ENCODE measurements around the gene CORO2A. TPM values are rescaled to one million over a fixed set of nuclear protein-coding genes. Genes with fewer than 3 reads are reported as not detected.

CORO2A gene
- total and polyA plus RNA-seq, 2 donors = 5.1 to 7.5 TPM

- Histone ChIP-seq H3K27ac (ENCODE audit: low read depth in 1 of 2, low read length in 1 of 2) (no peak overlapping the region), H3K4me1 (ENCODE audit: control insufficient read depth in 2 of 2, insufficient read depth in 2 of 2, low read length in 2 of 2) (peaks cover 13 to 45% of the 10 kb centered on the region in 2 donors), H3K27me3 (ENCODE audit: control insufficient read depth in 2 of 2, insufficient read depth in 1 of 2, low read length in 1 of 2) (peaks cover 0 to 10% of the 10 kb centered on the region in 2 donors), H3K9me3 (ENCODE audit: control insufficient read depth in 2 of 2, insufficient read depth in 1 of 2, low read length in 1 of 2) (no peaks in the 10 kb centered on the region), H3K4me3 (ENCODE audit: low read length in 2 of 2) (no peak overlapping the region), H3K36me3 (ENCODE audit: control insufficient read depth in 2 of 2, insufficient read depth in 2 of 2, low read length in 1 of 2) (peaks cover 0 to 6% of the 10 kb centered on the region in 2 donors)
- WGBS = 80% methylated on average over 6 of the region's 6 CpGs
- no peak for DNase-seq (ENCODE audit: low read depth in 6 of 9, low spot score in 9 of 9)
Observed at GRCh38 chr9:98189412-98189811, 3.0 kb downstream of the CORO2A start.

GRCh38 chr9:98187926-98188325 lies 4.5 kb downstream of the CORO2A start:
- Histone ChIP-seq H3K27ac (ENCODE audit: low read depth in 1 of 2, low read length in 1 of 2) (no peak overlapping the region), H3K36me3 (ENCODE audit: control insufficient read depth in 2 of 2, insufficient read depth in 2 of 2, low read length in 1 of 2) (peaks cover 0 to 7% of the 10 kb centered on the region in 2 donors), H3K9me3 (ENCODE audit: control insufficient read depth in 2 of 2, insufficient read depth in 1 of 2, low read length in 1 of 2) (no peaks in the 10 kb centered on the region), H3K4me1 (ENCODE audit: control insufficient read depth in 2 of 2, insufficient read depth in 2 of 2, low read length in 2 of 2) (peaks cover 13 to 42% of the 10 kb centered on the region in 2 donors), H3K4me3 (ENCODE audit: low read length in 2 of 2) (no peak overlapping the region), H3K27me3 (ENCODE audit: control insufficient read depth in 2 of 2, insufficient read depth in 1 of 2, low read length in 1 of 2) (peaks cover 0 to 8% of the 10 kb centered on the region in 2 donors)
- WGBS = 96% methylated on average over 5 of the region's 5 CpGs
- no peak for DNase-seq (ENCODE audit: low read depth in 6 of 9, low spot score in 9 of 9)

DNA sequence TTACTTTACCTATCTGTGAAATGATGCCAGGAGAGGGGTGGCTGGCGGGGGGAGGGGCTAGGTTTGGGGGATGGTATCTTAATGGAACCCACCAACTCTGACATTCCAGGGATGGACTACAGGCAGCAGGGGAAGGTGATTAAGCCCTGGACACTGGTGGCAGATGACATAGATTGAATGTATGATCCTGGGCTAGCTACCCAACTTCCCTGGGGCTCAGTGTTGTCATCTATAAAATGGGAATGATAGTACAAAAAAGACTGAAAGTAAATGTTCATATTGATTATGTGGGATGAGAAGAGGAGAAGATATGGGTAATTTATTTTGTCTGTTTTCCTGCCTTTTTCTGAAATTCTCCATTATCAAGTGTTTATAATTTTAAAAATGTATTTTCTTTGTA lies 6.2 kb downstream of the CORO2A start:
- 54% methylated on average over 1 of the region's 1 CpG for WGBS
- H3K27me3 ChIP-seq (ENCODE audit: control insufficient read depth in 2 of 2, insufficient read depth in 1 of 2, low read length in 1 of 2) = no peaks in the 10 kb centered on the region
- no peak overlapping the region for H3K27ac ChIP-seq (ENCODE audit: low read depth in 1 of 2, low read length in 1 of 2)
- no peak for DNase-seq (ENCODE audit: low read depth in 6 of 9, low spot score in 9 of 9)
- H3K4me1 ChIP-seq (ENCODE audit: control insufficient read depth in 2 of 2, insufficient read depth in 2 of 2, low read length in 2 of 2) = peaks cover 8 to 34% of the 10 kb centered on the region in 2 donors
- no peaks in the 10 kb centered on the region for H3K9me3 ChIP-seq (ENCODE audit: control insufficient read depth in 2 of 2, insufficient read depth in 1 of 2, low read length in 1 of 2)
- no peak overlapping the region for H3K4me3 ChIP-seq (ENCODE audit: low read length in 2 of 2)
- peaks cover 0 to 3% of the 10 kb centered on the region in 2 donors for H3K36me3 ChIP-seq (ENCODE audit: control insufficient read depth in 2 of 2, insufficient read depth in 2 of 2, low read length in 1 of 2)

DNA sequence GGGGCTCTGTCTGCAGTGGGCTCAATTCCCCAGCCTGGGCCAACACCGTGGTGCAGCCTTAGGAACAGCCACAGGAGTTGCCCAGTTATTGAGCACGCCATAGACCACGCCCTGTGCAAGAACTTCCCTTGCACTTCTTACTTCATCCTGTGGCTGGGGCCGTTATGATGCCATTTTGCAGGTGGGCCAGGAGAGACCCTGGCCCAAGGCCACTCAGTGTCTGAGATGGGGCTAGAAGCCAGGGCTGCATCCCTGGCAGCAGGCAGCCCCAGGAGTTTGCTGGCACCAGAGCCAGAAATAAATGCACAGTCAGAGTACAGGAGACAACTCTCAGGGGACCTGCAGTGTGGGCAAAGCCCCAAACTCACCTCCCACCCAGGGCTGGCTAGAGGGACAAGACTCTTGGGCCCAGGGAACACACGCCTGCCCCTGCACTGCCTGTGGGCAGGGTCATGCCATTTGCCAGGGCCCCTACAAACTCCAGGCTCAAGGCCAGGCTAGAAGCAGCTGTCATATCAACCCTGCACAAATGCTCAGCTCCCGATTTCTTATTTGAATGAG lies 6.7 kb downstream of the CORO2A start:
- no peak for DNase-seq (ENCODE audit: low read depth in 6 of 9, low spot score in 9 of 9)
- no peak overlapping the region for H3K27ac ChIP-seq (ENCODE audit: low read depth in 1 of 2, low read length in 1 of 2)
- H3K4me3 ChIP-seq (ENCODE audit: low read length in 2 of 2) = no peak overlapping the region

DNA sequence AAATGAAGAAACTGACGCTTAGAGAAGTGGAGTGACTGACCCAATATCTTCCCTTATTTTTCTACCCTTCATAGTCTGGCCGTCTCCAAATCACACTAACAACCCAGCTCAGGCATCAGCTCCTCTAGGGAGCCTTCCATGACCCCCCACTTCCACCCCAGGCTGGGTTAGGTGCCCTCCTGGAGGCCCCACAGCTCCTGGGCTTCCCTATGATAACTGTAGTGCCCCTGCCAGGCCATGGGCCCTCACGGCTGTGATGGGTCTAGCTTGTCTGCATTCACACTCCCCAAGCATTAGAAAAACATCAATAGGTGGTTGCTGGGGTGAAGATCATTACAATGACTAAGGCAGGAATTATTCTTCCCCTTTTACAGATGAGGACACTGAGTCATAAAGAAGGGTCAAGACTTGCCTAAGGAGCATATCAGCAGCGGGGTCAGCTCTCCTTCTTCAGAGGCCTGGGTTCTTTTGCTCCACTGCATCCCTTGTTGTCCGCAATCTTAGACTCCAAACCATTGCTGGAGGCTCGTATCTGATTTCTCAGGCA lies 7.3 kb downstream of the CORO2A start:
- Histone ChIP-seq H3K4me3 (ENCODE audit: low read length in 2 of 2) (no peak overlapping the region), H3K27ac (ENCODE audit: low read depth in 1 of 2, low read length in 1 of 2) (no peak overlapping the region), H3K9me3 (ENCODE audit: control insufficient read depth in 2 of 2, insufficient read depth in 1 of 2, low read length in 1 of 2) (no peaks in the 10 kb centered on the region), H3K27me3 (ENCODE audit: control insufficient read depth in 2 of 2, insufficient read depth in 1 of 2, low read length in 1 of 2) (no peaks in the 10 kb centered on the region), H3K4me1 (ENCODE audit: control insufficient read depth in 2 of 2, insufficient read depth in 2 of 2, low read length in 2 of 2) (peaks cover 8 to 28% of the 10 kb centered on the region in 2 donors), H3K36me3 (ENCODE audit: control insufficient read depth in 2 of 2, insufficient read depth in 2 of 2, low read length in 1 of 2) (peaks cover 0 to 3% of the 10 kb centered on the region in 2 donors)
- DNase-seq (ENCODE audit: low read depth in 6 of 9, low spot score in 9 of 9) = no peak
- WGBS = 97% methylated on average over 6 of the region's 6 CpGs

More for the DNA sequence above, 6.7 kb downstream of the CORO2A start:
- no peaks in the 10 kb centered on the region for H3K9me3 ChIP-seq (ENCODE audit: control insufficient read depth in 2 of 2, insufficient read depth in 1 of 2, low read length in 1 of 2)
- peaks cover 0 to 3% of the 10 kb centered on the region in 2 donors for H3K36me3 ChIP-seq (ENCODE audit: control insufficient read depth in 2 of 2, insufficient read depth in 2 of 2, low read length in 1 of 2)
- WGBS = 90% methylated on average over 6 of the region's 6 CpGs
- H3K4me1 ChIP-seq (ENCODE audit: control insufficient read depth in 2 of 2, insufficient read depth in 2 of 2, low read length in 2 of 2) = peaks cover 8 to 29% of the 10 kb centered on the region in 2 donors
- H3K27me3 ChIP-seq (ENCODE audit: control insufficient read depth in 2 of 2, insufficient read depth in 1 of 2, low read length in 1 of 2) = no peaks in the 10 kb centered on the region

- H3K9me3 ChIP-seq (ENCODE audit: control insufficient read depth in 2 of 2, insufficient read depth in 1 of 2, low read length in 1 of 2) = no peaks in the 10 kb centered on the region
- H3K36me3 ChIP-seq (ENCODE audit: control insufficient read depth in 2 of 2, insufficient read depth in 2 of 2, low read length in 1 of 2) = peaks cover 0 to 3% of the 10 kb centered on the region in 2 donors
- WGBS = 94% methylated on average over 6 of the region's 6 CpGs
- peaks cover 6 to 30% of the 10 kb centered on the region in 2 donors for H3K4me1 ChIP-seq (ENCODE audit: control insufficient read depth in 2 of 2, insufficient read depth in 2 of 2, low read length in 2 of 2)
- no peaks in the 10 kb centered on the region for H3K27me3 ChIP-seq (ENCODE audit: control insufficient read depth in 2 of 2, insufficient read depth in 1 of 2, low read length in 1 of 2)
- no peak overlapping the region for H3K4me3 ChIP-seq (ENCODE audit: low read length in 2 of 2)
- H3K27ac ChIP-seq (ENCODE audit: low read depth in 1 of 2, low read length in 1 of 2) = no peak overlapping the region
- DNase-seq (ENCODE audit: low read depth in 6 of 9, low spot score in 9 of 9) = no peak
Observed at GRCh38 chr9:98184326-98184725, 8.1 kb downstream of the CORO2A start.

DNA sequence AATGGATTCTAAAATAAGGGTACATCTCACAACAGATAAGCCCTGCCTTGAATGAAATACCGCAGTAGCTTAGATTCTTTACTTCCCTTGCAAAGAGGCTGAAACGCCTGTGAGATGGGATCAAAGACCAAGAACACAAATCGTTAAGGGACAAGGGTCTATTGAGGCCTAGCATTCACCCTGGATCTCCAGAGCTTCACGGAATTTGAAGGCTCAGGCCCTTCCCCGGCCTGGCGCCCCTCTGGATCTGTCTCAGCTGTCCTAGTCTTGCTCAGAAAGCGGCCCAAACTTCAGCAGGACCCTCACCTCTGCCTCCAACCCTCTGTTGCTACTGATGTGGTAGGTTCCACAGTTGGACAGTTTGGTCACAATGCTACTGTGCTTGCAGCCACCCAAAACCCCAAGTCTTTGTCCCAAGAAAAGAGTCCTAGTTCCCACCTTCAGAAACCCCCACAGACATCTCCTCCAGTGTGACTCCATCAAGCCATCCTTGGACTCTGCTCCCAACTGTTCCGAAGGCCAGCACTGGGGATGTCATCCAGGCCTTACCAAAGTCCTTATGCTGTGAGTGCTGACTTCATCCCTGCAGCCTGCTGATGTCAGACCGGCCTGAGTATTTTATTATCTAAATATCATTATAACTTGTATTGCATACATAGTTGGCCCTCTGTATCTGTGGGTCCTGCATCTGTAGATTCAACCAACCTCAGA lies 9.4 kb downstream of the CORO2A start:
- Histone ChIP-seq H3K4me1 (ENCODE audit: control insufficient read depth in 2 of 2, insufficient read depth in 2 of 2, low read length in 2 of 2) (peaks cover 0 to 28% of the 10 kb centered on the region in 2 donors), H3K36me3 (ENCODE audit: control insufficient read depth in 2 of 2, insufficient read depth in 2 of 2, low read length in 1 of 2) (peaks cover 0 to 3% of the 10 kb centered on the region in 2 donors), H3K27me3 (ENCODE audit: control insufficient read depth in 2 of 2, insufficient read depth in 1 of 2, low read length in 1 of 2) (no peaks in the 10 kb centered on the region), H3K27ac (ENCODE audit: low read depth in 1 of 2, low read length in 1 of 2) (no peak overlapping the region), H3K4me3 (ENCODE audit: low read length in 2 of 2) (no peak overlapping the region), H3K9me3 (ENCODE audit: control insufficient read depth in 2 of 2, insufficient read depth in 1 of 2, low read length in 1 of 2) (no peaks in the 10 kb centered on the region)
- DNase-seq (ENCODE audit: low read depth in 6 of 9, low spot score in 9 of 9) = no peak
- WGBS = 97% methylated on average over 9 of the region's 9 CpGs

DNA sequence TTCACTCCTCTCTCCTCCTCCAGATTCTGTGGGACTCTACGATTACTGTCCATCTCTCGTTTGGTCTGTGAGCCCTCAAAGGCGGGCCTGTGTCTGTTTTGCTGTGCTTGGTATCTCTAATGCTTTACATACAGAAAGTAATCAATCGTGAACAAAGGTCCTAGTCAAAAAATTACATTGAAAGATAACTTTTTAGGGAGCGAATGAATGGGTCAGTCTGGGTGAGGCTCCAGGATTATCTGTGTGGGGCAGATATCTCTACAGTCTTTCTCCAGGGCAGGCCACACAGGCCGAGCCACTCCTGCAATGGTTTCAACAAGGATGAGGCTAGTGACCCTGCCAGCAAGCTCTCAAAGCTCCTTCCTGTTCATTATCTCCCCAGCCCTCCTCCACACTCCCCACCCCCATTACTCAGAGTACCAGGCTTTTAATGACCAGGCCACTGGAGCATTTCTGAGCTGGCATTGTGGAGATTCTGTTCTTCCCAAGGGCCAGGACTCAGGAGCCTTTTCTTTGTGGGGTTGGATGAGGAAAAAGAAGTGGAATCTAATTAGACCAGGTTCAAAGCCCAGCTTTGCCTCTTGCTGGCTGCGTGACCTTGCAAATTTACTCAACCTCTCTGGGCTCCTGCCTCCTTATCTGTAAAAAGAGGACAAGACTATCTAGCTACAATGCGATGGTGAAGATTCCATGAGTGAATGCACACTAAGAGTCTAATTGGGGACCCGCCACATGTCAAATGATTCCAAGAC lies 10.2 kb downstream of the CORO2A start:
- Histone ChIP-seq H3K27ac (ENCODE audit: low read depth in 1 of 2, low read length in 1 of 2) (no peak overlapping the region), H3K4me1 (ENCODE audit: control insufficient read depth in 2 of 2, insufficient read depth in 2 of 2, low read length in 2 of 2) (peaks cover 0 to 25% of the 10 kb centered on the region in 2 donors), H3K4me3 (ENCODE audit: low read length in 2 of 2) (no peak overlapping the region), H3K36me3 (ENCODE audit: control insufficient read depth in 2 of 2, insufficient read depth in 2 of 2, low read length in 1 of 2) (peaks cover 0 to 3% of the 10 kb centered on the region in 2 donors), H3K9me3 (ENCODE audit: control insufficient read depth in 2 of 2, insufficient read depth in 1 of 2, low read length in 1 of 2) (no peaks in the 10 kb centered on the region), H3K27me3 (ENCODE audit: control insufficient read depth in 2 of 2, insufficient read depth in 1 of 2, low read length in 1 of 2) (no peaks in the 10 kb centered on the region)
- 98% methylated on average over 9 of the region's 9 CpGs for WGBS
- no peak for DNase-seq (ENCODE audit: low read depth in 6 of 9, low spot score in 9 of 9)

- Histone ChIP-seq H3K4me3 (ENCODE audit: low read length in 2 of 2) (no peak overlapping the region), H3K27ac (ENCODE audit: low read depth in 1 of 2, low read length in 1 of 2) (no peak overlapping the region), H3K27me3 (ENCODE audit: control insufficient read depth in 2 of 2, insufficient read depth in 1 of 2, low read length in 1 of 2) (no peaks in the 10 kb centered on the region), H3K36me3 (ENCODE audit: control insufficient read depth in 2 of 2, insufficient read depth in 2 of 2, low read length in 1 of 2) (peaks cover 0 to 3% of the 10 kb centered on the region in 2 donors), H3K4me1 (ENCODE audit: control insufficient read depth in 2 of 2, insufficient read depth in 2 of 2, low read length in 2 of 2) (peaks cover 2 to 30% of the 10 kb centered on the region in 2 donors), H3K9me3 (ENCODE audit: control insufficient read depth in 2 of 2, insufficient read depth in 1 of 2, low read length in 1 of 2) (no peaks in the 10 kb centered on the region)
- 98% methylated on average over 5 of the region's 5 CpGs for WGBS
- no peak for DNase-seq (ENCODE audit: low read depth in 6 of 9, low spot score in 9 of 9)
Observed at GRCh38 chr9:98181746-98182068, 10.7 kb downstream of the CORO2A start.
